HG02870 (cell line): ENCODE results near the gene CST7.

Source experiments
- ATAC-seq: cut with Tn5 transposase; IDR thresholded peaks from one replicate; pipeline ENCODE4 v1.9.1; 2021; ENCODE audit warnings: mild to moderate bottlenecking, moderate library complexity; ENCODE audit not compliant: unreplicated experiment

The CST7 gene

DNA sequence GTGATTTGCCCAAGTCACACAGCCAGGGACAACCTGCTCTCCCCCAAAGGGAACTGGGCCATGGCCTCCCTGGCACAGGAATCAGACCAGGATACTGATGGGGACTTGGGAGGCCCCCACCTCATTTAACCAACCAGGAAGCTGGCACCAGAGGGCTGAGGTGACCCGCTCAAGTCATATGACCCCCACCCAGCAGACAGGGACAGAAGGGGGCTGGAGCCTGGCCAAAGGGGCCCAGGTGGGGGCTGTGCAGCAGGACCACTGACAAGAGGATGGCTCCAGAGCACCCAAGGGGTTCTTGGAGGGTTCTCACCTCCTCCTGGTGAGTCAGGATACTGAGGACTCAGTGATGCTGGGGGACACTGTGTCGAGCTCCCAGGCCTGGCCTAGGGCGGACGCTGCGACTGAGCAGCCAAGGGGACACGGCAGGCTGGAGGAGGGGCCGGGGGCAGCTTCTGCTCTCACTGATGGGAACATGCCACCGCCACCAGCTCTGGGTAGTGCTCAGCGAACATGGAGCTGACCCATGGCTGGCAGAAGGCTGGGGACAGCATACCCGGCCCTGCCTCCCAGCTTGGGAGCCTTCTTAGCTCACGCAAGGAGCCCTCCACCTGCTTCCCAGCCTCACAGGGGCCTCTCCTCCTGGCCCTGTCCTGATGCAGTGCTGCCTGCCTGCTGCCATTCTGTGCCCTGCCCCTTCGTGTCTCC, 1.2 kb downstream of the CST7 start:
- ATAC-seq: no peak

DNA sequence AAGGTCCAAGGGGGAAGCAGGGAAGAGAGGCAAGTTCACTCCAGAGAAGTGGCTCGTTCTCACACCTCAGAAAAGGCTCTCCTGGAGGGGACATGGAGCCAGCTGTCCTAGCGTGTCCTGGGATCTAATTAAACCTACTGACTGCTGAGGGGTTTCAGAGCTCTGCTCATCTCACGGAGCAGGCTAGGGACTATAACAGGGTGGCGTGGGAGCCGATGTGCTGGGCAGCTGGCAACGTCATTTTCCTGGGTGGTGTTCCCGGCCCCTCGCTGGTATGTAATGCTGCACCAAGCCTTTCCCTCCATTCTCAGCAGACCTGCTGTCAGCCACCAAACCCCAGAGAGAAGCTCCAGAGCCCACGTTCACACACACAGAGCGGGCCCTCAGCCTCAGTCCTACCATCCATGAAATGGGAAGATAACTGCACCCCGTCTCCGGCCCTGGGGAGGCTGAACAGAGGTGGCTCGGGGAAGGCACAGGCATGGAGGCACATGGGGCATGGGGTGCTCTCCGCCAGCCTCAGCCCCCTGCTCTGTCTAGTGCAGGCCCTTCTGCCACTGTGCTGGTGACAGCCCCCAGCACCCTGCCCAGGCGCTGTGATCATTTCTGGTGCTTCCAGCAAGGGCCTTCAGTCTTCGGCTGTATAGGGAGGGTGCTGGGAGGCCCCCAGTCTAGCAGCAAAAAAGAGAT, 1.9 kb downstream of the CST7 start:
- ATAC-seq: no peak

DNA sequence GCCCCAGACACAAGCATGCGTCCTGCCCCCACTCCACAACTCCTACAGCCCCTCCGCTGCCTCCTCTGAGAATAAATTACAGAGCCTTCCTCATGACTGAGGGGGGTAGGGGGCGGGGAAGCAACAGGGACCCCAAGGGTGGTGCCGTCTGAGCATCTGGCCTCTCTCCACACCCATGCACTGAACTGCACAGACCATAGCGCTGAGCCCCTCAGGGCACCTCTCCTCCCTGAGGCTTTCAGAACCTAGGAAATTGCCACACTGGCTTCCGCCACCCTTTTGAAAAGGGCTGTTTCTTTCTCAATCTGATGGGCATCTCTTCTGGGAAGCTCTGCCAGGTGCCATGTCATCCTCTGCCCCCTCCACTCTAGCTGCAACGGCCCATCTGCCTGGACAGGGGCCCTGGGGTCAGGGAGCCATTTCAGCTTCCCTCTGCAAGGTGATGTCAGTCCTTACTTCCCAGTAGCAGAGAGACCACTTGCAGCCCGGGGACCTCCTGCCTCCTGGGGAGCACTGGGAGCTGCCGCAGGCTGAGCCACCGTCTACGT, 2.5 kb downstream of the CST7 start:
- ATAC-seq: no peak

DNA sequence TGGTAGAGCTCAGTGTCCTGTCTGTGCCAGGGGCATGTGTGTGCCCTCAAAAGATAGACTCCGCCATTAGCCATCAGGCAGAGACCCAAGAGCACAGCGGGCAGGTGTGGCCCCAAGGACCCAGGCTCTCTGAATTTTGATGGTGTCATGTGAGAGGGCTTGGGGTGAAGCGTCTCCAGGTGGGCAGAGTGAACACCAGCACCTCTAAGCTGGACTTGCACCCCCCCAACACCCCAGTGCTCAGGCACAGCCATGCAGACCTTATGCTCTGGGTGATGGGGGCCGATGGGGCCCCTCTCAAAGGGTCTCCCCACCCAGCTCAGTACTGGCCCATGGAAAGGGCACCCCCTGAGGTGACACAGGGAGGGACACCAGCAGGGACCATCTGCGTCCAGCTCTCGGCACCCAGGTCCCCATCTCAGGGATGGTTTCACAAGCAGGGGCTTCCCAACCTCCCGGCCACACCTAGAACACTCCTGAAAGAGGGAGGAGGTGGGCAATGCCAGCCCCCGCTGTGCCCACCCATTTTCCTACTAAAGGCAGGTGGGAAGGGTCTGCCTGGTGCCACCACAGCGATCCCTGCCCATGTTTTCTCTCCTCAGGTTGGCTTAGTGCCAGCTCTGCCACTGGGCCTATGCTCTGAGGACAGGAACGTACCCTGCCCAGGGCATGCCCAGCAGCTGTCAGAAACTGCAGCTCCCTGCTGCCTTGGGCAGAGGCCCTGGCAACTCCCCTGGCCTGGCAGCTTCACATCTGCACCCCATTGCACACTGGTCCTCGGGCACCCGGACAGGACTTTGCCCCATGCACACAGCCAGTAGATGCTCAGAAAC, 3.5 kb downstream of the CST7 start:
- ATAC-seq: no peak

DNA sequence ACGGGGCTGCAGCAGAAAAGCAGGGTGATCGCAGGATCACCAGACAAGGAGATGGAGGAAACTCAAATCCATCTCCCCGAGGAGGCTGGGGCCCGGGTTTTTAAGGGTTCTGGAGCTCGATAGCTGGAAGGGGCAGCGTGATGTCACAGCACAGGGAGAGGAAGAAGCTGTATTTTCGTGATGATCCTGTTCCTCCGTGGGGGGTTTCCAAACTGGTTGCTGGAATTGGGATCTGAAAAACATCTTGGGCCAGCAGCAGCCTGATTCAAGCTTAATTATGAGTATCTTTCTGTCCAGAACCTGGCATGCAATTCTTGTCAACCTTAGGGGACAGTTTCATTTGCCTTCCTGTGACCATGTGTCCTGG, 4.1 kb downstream of the CST7 start:
- ATAC-seq: no peak

DNA sequence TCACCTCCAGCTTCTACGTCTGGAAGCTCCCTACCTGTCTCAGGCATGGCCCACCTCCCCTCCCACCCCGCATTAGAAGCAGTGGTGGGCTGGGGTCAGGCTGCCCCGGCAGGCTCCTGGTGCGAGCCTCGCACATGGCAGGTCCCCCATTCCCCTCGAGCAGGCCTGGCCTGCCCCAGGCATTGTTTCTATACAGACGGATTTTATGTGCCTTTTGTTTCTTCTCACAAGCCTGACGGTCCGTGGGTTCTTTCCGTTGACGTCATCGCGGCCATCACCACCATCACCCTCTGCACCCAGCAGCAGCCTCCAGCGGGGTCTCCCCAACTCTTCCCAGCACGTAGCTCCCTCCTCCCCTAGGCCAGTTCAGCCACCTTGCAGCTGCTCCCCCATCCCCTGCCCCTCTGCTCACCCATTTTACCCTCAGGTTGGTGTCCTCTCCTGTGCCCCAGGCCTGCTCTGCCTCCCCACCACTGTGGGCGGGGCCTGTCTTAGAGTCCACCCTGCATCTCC, 4.6 kb downstream of the CST7 start:
- ATAC-seq: no peak

DNA sequence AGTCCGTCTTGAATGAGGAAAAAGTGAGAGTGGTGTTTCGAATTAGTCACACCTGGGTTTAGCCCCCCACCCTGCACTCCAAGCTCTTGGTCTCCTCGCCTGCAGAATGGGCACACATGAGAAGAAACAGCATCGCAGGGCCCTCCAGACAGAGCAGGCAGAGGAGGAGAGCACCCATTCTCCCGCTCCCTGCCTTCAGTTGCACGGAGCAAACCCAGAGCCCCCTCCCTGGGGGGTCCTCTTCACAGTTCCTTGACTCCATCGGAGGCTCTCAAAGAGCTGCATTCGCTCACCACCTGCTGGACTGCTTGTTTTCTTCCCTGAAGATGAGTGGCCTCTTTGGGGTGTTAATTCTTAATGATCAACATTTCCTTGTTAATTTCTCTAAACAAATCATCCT, 5.1 kb downstream of the CST7 start:
- no peak for ATAC-seq

DNA sequence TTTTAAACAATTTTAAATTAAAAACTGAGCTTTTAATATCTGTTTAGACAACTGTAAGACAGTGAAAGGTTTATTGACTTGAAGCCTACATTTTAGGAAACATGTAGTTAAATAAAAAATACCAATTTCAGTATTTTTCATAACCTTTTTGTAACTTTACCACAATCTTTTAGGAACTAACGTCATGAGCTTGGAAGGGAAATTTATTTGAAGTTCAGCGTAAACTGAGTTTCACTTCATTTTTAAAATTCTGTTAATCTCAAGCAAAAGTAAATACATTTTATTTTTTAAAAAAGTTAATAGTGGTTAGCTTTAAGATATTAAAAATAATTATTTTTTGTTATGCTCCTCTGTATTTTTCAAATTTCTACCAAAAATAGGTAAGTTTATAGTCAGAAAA, 5.5 kb downstream of the CST7 start:
- ATAC-seq: no peak

DNA sequence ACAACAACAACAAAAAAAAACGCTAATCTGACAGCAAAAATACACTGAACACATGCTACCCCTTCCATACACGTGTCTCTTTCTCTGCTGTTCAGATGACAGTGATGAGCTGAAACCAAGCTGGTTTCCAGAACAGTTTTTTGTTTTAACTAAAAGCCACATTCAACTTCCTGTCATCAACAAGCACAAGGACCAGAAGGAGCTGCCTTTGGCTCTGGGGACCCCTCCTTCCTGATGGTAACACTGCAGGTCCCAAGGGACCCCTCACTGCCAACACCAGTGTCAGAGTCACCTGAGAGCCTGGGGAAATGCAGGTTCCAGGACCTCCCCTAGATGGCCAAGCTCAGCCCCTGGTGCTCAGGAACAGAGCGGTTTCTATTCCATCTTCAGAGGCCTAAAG, 6.0 kb downstream of the CST7 start:
- ATAC-seq: peak; percentile 71

DNA sequence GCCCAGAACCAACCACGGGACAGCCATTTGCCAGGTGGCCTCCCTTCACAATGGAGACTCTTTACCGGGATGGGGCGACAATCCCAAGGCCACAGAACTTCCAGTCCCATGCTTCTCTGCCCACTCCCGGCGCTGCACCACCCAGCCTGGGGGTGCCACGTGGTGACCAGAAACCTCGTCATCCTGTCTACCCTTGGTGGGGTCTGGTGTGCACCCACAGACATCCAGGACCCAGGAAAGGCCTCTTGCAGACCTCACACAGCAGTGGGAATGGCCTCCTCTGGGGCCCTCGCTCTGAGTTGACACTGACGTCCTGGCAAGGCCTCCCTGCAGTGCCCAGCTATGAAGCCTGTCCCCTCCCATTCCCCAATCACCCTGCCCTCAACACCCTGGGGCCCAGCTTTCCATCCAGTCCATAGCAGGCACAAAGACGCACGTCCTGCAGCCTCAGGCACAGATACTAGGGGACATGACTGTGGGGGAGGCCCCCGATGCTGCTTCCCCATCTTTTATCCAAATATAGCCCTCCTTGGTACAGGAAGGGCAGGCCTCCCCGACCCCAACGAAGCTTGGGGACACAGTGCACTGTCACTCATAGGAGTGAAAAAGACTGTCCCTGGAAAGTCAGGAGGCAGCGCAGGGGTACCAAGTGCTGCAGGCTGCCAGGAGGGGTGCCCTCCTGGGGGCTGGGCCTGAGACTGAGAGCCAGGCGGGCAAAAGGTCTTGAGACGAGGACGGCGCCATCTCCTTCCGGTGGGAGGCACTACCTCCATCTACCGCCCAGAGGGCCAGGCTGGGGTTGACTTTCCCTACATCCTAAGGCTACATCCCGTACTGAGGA, 7.2 kb downstream of the CST7 start:
- no peak for ATAC-seq

DNA sequence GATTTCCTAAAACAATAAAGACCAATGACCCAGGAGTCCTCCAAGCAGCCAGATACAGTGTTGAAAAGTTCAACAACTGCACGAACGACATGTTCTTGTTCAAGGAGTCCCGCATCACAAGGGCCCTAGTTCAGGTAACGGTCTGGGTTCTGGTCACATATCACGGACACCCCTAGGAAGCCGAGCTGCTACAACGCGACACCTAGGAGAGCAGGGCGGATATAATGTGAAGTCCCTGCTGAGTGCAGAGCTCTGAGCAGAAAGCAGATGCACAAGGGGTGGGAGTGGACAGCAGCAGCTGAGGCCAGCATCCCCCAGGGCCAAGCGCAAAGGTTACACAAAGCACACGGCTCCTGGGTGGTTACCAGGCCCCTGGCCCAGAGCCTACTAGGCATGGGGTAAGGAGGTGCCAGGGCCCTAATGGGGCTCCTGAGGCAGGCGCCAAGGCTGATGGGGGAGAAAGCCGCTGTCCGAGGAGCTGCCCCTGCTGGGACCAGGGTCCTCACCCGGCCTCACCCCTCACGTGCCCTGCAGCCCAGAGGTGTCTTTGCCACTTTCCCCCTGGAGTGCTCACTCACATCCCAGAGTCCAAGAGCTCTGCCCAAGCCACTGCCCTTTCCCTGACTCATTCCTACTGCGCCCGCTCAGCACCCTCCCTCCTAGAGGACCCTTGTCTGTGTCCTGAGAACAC, 8.4 kb downstream of the CST7 start:
- ATAC-seq: no peak

DNA sequence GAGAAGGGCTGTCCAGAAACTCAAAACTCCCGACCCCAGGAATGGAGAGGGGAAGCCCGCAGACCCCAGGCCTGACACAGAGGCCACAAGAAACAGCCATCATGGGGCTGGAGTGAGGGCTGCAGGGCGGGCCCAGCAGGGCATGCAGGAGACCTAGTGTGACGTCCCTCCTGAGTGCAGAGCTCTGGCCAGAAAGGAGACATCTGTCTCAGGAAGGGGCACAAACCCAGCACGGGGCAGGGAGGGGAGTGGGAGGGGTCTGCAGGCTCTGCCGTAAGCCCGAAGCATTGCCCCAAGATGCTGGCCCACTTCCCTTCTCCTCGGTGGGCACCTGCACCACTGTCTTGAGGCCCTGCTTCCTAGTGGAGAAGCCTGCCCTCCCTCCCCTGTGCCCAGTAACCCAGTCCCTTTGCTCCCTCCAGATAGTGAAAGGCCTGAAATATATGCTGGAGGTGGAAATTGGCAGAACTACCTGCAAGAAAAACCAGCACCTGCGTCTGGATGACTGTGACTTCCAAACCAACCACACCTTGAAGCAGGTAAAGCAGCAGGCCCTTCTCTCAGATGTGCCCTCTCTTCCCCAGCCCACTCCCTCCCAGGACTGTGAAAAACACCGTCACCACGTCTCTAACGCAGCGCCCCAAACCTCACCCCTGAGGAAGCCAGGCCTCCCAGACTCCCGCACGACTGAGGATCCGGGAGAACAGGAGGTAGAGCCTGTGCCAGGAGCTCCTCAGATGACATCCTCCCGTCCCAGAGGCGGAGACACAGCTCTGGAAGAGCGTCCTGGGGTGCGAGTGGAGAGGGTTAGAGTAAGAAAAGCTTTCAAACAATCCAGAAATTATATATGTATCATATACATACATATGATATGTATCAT, 9.7 kb downstream of the CST7 start:
- ATAC-seq: no peak

DNA sequence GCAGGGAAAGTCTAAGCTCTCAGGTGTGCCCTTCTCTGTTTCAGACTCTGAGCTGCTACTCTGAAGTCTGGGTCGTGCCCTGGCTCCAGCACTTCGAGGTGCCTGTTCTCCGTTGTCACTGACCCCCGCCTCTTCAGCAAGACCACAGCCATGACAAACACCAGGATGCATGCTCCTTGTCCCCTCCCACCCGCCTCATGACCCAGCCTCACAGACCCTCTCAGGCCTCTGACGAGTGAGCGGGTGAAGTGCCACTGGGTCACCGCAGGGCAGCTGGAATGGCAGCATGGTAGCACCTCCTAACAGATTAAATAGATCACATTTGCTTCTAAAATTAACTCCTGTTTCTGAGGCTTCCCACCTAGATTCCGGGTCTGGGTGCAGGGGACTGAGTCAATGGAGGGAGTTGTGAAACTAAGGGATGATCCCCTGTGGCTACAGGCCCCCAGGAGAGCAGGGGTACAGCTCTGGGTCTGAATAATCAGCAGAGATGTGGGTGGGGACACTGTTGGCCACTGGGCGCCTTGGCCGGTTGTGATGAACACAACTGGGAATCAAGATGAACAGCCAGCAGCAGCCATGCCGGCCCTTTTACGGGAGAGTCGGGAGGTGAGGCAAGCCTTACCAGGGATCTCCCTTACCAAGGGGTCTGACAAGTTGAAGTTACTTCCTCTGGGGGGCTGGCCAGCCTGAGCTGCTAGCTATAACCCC, 10.7 kb downstream of the CST7 start:
- no peak for ATAC-seq

DNA sequence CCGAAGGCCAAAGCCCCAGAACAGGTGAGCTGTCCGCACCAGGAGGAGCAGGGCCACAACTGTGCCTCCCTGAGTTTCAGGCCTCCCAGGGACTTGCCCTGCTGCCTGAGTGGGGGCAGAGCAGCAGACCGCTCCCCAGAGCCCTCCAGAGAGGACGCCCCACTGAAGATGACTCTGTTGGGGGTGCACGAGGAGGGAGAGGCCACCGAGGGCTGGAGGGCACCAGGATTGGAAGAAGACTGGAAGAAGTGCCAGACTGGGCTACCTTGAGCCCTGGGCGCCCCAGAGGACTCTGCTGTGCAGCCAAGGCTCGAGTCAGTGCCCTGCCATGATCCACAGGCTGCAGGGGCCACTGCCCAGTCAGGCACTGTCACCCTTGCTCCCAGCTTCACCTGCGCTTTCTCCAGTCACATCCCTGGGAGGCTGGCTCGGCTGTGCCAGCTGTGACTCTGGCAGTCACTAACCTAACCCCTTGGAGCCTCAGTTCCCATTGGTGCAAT, 11.3 kb downstream of the CST7 start:
- no peak for ATAC-seq

DNA sequence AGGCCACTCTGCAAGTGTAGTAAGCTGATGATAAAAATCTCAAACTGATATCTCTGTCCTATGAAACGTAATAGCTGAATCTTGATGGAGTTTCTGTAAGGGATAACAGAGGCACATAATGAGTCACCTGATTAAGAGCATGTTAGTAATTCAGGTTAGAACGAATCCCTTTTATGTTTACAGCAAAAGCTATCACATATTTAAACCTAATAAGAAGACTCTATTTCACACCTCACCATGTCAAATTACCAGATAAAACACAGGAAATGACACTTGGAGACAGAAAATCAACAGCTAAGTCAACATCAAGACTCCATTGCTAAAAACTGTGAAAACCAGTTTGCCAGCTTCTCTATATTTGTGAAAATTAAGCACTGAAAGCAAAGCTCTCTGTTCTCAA, 11.8 kb downstream of the CST7 start:
- no peak for ATAC-seq

DNA sequence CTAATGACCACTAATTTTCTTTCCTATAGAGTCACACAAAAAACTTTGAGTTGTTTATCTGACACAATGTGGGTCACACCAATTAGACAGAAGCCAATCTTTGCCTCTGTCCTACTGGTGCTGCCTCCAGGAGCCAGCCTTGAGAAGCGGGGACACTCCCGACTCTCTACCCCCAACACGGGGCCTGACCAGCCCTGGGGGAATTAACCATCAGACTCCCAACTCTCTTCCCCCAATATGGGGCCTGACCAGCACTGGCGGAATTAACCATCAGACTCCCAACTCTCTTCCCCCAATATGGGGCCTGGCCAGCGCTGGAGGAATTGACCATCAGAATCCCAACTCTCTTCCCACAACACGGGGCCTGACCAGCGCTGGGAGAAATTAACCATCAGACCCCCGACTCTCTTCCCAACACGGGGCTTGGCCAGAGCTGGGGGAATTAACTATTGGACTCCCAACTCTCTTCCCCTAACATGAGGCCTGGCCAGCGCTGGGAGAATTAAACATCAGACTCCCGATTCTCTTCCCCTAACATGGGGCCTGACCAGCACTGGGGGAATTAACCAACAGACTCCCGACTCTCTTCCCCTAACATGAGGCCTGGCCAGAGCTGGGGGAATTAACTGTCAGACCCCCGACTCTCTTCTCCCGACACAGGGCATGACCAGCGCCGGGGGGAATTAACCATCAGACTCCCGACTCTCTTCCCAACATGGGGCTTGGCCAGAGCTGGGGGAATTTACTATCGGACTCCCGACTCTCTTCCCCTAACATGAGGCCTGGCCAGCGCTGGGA, 12.5 kb downstream of the CST7 start:
- ATAC-seq: no peak

DNA sequence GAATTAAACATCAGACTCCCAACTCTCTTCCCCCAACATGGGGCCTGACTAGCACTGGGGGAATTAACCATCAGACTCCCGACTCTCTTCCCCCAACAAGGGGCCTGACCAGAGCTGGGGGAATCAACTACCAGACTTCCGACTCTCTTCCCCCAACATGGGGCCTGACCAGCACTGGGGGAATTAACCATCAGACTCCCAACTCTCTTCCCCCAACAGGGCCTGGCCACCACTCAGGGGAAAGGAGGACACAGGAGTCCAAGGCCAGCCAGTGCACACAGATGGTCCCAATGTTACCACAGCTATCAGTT, 13.1 kb downstream of the CST7 start:
- no peak for ATAC-seq

DNA sequence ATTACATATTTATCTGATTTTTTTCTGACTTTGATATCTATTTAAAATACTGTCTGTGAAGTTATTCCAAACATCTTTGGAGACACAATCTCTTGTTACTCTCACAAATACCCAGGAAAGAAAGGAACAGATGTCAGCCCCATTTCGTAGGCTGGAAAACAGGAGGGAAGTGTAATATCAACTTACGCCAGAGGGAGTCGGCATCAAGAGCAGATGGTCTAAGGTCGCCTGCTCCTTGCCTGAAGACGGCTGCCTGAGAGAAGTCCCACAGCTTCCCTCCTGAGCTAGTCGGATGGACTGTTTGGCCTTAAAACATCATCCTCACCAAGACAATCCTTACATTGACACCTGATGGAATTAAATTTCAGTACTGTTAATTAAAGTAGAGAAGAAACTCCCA, 13.4 kb downstream of the CST7 start:
- no peak for ATAC-seq
